Activated T-cell treated with anti-CD3 and anti-CD28 coated beads for 48 hours (primary cell): Measurements from ENCODE around the gene XCL2.
A peak's percentile ranks its signal among the peaks of the same experiment; 100 is the strongest.
"Not testable (repeated sequence)": the region's sequence is repeated elsewhere in the genome, so short reads cannot be mapped to it uniquely, and the experiment has no call there.

ENCODE experiments used
- DNase-seq: peaks from one replicate; pipeline ENCODE4 v3.0.0-alpha.2; 2020; ENCODE audit warnings: low read depth

The XCL2 gene

DNA sequence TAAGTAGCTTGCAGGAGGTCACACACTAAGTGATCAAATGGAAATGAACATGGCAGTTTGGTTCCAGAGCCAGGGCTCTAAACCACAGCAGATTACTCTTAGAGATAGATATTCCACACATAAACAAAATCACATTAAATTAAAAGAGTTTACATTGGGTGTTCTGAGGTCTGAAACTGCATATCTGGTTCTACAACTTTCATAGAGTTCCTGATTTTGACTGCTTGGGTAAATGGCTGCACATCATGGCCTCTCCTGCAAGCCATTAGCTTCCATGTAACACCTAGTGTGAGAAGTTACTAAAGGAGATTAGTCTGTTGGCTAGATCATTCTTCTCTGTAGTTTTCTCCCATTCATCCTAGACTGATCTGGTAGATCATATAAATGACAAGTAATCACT, 12.8 kb upstream of the XCL2 start:
- DNase-seq, result no peak

DNA sequence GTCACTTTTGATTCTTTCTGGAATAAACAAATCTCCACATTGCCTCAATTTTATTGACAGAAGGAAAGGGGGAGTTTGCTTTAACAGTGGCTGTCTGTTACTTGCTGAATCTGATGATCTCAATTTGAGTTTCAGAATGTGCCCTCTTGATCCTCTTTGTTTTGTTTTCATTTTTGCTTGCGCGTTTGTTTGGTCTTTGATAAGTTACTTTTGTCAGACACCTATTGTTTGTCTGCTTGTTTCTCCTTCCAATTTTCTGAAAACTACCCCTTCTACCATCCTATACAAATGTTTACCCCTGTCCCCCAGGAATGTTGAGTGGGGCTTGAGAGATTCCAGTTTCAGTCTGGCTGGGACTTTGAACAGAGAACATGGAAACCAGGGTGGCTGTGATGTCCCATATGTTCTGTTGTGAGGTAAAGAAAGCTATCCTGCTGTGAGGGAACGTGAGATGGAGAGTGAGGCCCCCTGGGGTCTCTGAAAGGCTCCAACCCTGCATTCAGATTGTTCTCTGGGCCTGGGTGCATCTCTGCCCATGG, 11.8 kb upstream of the XCL2 start:
- no peak for DNase-seq

DNA sequence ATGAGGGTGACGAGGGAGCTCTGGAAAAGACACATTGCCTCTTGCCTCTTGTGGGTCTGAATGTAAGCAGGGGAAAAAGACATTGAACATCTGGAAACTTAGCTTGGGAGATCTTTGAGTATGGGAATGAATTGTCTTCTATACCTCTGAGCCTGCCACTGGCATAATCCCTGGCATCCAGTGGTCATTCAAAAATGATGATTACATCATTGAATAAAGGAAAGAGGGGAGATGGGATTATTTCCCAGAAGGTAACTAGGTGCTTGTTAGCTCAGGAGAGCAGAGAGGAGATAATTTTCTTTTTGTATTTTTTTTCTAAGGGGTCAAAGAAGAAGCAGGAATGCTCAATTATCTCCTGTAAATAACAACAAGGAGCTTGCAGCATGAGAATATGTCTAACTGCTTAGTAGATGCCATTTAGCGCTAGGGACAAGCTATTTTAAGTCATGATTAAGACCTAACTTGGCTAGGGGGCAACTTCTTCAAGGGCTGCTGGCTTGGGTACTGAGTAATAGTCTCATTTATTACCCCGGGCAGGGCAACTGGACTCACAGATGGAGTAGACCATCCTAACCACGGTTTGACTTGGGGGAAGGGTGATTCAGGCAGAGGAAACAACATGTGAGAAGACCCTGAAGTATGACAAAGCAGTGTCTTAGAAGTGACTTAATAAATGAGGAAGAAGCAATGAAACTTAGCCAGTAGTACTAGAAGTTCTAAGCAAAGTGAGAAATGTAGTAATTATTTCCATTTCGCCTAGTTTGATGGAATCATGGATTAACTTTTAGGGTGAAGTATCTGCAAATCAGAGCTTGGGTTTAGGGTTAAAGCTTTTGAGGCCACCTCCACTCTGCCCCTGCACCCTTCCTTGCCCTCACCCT, 11.0 kb upstream of the XCL2 start:
- no peak for DNase-seq

DNA sequence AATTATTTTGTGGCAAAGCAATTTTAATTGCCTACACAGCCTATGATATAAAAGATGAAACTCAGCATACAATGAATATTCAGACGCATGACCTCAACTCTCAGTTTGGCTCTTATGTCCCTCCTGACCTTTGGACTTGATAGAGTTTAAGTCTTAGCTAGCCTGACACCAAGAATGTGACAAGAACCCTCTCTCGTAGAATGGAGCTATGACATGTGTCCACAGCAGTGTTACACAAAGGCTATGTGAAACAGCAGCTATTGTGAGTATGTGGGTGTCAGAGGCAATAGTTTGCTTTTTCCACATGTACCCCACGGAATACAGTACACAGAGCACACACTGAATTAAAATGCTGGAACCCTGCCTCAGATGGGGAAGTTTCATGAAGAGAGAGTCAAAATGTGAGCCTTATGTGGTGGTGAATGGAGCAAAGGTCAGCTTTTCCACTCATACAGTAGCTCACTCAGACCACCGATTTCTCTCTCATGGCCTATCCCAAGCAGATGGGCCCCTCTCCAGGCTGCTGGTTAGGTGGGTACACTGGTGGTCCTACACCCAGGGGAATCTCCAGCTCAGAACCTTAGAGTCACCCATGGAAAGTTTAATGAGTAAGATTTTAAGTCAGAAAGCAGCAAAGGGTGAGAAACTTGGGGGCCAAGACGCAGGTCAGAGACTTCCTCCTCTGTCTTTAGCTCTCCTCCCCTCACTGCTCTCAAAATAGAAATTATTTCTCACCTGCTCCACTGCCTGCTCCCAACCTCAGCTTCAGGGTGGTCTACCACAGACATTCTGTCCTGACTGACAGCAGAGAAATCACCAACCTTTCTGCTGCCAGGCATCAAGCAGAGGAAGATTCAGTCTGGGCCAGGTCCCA, 10.1 kb upstream of the XCL2 start:
- no peak for DNase-seq

DNA sequence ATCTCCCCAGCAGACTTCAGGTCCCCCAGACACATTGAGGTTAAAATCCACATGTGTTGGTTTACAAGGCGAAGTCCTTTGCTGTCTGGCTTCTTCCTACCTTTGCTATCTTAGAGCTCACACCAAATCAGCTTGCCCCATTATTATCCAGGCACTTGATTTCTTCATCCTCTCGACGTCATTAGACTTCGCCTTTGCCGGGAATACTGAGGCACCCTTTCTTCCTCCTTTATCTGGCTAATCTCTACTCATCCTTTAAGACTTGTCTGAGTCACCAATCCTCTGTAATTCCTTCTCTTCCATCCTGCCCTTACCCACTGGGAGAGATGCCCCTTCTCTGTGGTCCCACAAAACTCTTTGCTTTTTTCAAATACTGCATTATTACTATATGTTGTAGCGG, 9.2 kb upstream of the XCL2 start:
- DNase-seq, result no peak

DNA sequence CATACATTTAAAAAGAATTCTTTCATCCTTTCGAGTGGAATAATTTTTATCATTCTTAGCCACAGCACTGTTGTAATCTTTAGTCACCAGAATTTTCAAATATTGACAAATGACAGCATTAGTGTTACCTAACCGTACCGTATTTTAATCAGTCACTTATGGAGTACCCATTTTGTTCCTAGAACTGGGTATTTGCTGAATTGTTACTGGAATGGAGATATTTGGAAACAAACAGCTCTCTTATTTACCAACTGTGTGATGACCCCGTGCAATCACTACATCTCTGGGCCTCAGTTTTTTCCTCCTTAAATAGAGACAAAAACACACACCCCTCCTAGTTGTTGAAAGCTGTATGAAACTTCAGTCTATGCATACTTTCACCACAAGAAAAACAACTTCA, 7.9 kb upstream of the XCL2 start:
- DNase-seq, result no peak

DNA sequence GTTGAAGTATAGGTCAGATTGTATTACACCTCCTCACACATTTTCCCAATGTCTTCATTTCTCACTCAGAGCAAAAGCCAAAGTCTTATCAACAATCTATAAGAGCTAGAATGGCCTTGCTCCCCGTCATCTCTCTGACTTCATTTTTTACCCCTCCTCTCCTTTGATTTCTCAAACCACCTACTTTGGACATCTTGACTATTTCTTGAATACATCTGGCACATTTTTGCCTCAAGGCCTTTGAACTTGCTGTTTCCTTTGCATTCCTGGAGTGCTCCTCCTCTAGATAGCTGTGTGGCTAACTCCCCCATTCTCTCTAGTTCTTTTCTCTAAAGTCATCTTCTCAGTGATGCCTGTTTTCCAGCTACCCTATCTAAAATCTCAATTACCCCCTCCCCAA, 7.2 kb upstream of the XCL2 start:
- DNase-seq, result no peak

DNA sequence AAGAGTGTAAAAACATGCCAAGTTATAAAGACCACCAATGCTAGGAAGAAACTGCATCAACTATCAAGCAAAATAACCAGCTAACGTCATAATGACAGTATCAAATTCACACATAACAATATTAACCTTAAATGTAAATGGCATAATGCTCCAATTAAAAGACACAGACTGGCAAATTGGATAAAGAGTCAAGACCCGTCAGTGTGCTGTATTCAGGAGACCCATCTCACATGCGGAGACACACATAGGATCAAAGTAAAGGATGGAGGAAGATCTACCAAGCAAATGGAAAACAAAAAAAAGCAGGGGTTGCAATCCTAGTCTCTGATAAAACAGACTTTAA, 2.7 kb upstream of the XCL2 start:
- not testable (repeated sequence) for DNase-seq

DNA sequence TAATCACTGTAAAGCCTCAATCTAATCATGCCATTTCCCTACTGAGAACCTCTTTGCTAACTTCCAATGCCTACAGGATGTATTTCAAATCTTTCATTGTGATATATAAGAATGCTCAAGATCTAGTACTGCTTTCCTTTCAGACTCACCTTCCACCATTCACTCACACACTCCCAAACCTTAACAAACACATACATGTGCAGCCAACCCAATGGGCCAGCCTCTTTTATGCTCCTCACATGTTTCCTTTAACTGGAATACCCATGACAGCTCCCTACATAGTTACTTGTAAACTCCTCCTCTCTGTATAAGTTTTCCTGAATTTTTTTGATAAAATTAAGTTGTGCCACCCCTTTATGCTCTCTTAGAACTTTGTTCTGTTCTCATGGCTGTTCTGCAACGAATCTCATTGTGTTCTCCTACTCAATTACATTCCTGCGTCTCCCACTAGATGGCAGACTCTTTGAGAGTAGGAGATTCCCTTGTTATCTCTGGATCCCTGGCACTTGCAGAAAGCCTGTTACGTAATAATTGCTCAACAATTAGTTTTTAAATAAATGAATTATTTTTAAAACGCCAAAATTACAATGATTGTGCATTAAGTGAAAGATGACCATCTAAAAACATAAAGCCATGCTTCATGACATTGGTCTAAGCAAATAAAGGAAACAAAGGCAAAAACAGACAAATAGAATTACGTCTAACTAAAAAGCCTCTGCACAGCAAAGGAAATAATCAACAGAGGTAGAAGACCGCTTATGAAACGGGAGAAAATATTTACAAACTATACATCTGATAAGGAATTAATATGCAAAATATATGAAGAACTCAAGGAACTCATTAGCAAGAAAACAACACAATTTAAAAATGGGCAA, 2.1 kb upstream of the XCL2 start:
- DNase-seq, result not testable (repeated sequence)

DNA sequence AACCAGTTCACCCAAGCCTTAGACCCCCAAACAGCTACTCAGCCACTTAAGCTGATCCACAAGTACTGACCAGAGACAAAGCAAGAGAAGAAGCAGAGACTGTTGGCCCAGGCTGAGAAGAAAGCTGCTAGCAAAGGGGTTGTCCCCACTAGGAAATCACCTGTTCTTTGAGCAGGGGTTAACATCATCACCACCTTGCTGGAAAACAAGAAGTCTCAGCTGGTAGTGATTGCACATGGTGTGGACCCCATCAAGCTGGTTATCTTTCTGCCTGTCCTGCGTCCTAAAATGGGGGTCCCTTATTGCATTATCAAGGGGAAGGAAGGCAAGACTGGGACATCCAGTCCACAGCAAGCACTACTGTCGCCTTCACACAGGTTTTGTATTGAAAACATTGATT, 819 bp downstream of the XCL2 start:
- DNase-seq, result not testable (repeated sequence)

DNA sequence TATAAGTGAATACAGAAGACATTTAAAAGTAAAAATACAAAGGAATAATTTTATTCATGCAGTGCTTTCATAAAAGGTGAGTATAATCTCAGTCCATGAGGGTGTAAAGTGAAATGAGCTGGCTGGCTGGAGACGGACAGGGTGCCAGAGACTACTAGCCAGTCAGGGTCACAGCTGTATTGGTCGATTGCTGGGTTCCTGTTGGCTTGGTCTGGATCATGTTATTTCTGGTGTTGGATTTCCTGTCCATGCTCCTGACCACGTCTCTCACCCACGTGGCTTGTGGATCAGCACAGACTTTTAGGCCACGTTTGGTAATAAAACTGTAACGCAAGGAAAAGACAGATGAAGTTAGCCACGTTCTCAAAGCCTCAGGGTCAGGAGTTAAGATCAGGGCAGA, 3.0 kb downstream of the XCL2 start:
- DNase-seq, result not testable (repeated sequence)

DNA sequence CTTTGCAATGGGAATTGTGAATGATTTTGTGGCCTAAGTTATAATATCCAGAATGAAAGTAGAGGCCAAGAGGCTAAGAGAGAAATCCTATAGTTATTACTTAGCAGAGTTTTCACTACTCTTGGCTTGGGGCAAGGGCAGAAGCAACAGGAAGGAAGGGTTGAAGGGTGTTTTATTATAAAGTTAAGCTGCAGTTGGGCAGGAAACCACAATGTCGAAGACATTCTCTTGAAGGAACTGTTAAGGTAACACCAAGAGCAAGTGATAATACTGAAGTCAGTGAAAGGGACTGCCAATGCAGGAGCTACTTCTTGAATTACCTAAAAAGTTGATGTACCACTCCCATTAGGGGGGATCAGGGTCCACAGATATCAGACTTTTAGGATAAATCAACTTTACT, 8.3 kb downstream of the XCL2 start:
- no peak for DNase-seq

DNA sequence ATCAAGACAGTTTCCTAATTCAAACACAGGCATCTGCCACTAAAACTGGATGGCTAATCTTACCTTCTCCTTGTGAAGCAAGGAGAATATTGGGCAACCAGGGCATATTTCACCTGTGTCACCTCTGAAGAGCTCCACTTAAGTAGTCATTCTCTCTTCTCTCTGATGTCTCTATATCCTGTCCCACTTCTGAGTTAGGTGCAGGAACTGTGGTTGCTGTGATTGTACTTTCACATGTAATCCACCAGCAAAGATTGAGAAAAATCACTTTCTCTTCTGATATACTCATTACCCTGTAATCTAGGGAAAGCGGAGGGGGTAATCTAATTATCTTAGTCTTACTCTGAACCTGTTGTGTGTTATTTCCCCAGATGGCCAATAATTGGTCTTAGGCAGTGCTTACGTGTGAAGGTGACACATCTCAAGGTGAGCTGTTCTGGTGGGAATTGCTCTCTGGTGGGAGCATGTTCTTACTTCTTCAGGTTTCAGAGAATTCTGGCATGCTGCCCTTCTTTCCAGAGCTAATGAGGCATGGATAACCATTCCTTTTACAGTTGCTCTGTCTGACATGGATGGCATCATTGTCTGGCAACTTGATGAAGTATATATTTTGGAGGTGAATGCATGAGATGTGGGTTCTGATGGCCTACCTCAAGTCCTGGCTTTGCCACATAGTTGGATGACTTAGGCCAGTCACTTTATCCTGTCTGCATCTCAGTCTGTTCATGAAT, 12.0 kb downstream of the XCL2 start:
- DNase-seq, result no peak

DNA sequence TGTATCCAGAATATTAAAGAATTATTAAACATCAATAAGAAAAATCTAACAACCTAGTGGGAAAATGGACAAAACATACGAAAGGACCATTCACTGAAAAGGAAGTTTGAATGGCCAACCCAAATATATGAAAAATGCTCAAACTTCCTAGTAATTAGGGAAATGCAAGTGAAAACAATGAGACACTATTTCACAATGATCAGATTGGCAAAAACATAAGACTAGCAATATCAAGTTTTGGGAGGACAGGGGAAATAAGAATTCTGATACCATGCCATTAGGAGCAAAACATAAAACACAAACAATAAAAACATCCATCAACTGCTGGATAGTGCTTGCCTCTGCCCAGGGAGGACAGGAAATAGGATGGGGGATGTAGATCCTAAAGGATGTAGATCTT, 14.3 kb downstream of the XCL2 start:
- no peak for DNase-seq

DNA sequence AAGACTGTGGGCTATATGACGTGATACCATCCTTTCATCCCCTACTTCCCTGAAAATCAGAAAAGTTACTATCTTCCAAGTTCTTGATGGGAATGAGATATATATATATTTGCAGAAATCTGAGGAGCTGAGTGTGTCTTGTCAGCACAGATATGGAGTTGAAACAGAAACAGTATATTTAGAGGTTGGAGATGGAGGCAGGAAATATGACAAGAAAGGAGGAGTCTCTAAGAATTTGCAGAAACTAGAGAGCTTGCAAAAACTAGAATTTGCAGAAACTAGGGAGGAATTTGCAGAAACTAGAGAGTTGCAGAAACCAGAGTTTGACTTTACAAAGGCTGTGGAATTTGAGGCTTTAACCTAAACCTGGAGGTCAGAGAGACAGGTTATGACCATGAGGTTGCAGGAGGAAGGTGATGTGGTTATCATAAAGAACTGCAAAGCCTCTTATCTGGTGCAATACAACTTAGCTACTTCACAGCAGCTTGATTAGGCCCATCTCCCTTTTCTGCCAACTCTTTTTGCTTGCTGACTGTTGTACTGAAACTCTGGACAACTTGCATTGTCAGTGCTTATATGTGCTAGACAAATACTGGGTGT, 22.3 kb downstream of the XCL2 start:
- no peak for DNase-seq

DNA sequence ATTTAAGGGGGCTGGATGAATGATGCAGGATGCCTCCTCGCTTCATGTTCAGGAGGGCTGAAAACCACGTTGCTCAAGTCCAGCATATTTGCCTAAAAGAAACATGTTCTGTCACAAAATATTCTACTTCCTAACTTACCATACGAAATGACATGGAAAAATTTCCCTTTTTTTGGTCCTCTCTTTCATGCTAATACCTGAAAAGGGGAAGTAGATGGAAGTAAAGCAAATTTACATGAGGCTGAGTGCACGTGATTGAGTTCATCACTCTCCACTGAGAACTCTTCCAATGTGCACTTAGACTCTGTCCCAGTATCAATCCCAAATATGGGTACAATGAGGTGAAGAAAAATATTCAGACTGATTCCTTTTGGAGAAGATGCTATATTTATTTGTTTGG, 23.0 kb downstream of the XCL2 start:
- no peak for DNase-seq

DNA sequence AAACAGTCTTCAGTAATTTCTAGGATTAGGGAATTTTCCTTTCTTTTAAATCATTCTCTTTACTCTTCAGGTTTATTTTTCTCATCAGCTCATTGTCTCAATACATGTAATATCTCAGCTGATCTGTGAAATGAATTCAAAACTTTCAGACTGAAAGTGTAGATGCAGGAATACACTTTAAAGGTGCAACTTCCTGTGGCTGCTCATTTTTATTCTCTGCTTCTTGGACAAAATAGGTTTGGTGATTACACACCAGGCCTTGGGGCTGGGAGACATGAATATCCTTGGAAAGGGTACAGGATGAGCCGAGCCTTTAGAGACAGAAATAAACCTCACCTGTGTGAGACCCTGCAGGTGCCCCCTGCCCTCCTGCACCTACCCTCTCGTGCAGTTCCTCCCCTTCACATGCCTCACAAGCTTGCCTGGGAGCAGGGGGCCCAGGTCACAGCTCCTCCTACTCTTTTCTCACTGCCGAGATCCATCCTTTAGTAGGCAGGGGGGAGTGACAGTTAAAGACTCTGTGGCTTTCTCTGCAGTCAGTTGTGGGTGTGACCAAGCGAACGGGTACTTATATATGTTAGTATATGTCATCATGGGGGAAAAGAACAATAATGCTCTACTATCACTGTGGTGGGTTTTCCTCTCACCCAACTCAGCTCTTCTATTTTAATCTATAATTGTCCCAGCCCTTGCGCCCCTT, 23.6 kb downstream of the XCL2 start:
- peak; percentile 25 for DNase-seq

DNA sequence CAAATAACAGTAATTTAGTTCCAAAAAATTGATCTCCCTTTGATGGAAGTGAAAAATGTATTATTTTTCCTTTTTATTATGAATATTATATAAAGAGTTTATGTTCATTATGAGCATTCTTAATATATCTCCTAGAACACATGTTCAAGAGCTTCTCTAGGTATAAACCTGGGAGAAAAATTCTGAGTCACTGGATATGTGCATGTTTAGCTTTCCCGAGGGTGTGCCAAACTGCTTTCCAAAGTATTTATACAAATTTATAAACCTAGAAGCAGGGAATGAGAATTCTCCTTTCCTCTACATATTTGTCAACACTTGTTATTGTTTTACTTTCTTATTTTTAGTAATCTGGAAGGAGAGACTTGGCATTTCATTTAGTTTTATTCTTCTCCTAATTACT, 25.0 kb downstream of the XCL2 start:
- no peak for DNase-seq

DNA sequence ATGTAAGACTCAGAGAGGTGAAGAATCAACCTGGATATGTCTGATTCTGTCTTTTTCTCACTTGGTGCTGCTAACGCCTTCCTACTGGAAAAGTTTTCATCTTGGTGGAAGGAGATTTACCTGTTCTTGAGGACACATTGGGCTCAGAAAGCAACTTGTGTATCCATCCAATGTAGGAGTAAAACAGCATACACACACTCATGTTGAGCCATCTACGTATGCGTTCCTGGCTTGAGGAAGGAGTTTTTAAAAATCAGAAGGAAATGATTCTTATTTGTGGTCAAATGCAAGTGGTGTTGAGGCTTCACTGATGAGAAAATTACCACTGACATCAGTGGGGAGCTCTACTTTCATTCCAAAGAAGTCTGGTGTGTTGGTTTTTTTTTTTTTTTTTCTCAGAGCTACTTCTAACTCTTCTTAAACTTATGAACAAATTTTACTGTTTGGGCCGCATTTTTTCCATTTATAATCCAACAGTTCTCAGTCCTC, 25.6 kb downstream of the XCL2 start:
- DNase-seq, result no peak

DNA sequence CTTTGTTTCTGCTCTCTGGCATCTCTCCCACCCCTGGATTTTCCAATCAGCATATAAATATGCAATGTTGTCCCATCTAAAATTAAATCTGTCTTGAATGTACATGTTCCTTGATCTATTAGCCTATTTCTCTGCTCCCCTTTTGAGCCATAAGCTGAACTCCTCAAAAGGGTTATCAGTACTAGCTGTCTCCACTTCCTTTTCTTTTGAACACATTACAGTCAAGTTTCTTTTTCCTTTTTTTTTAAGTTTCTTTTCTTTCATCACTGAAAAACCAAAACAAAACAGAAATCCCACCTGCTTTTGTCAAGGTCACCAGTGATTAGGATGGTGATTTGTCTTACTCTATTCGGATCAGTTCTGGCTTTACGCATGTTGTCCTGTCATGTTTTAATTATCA, 29.3 kb downstream of the XCL2 start:
- no peak for DNase-seq
